Endothelial cell of umbilical vein (primary cell): Measurements from ENCODE around the gene MTMR3. TPM values are rescaled to one million over a fixed set of nuclear protein-coding genes. Genes with fewer than 3 reads are reported as not detected.

Source experiments
- BruUV-seq: library from RNA; stranded (reverse); fragments of 400-500 nt; replicated peaks from 2 replicates; lab custom pipeline; 2021; lab: Mats Ljungman, UMichigan
- CTCF ChIA-PET: fragments of 300-600, 350-600 bp; sonication (Branson Sonifier 250); formaldehyde crosslinking; loops from one replicate; lab custom pipeline; 2021; ENCODE audit warnings: antibody characterized with exemption, inconsistent platforms; lab: Charles Lee
- POLR2A ChIA-PET: fragments of 300-600, 350-600 bp; sonication (Branson Sonifier 250); formaldehyde crosslinking; loops from one replicate; lab custom pipeline; 2021; ENCODE audit warnings: antibody characterized with exemption, inconsistent platforms; lab: Charles Lee
- DNase-seq: peaks from one replicate; pipeline ENCODE4 v3.0.0-alpha.2; 2011; ENCODE audit warnings: low read depth, low spot score
- FAIRE-seq: peaks from 2 replicates; lab custom pipeline; 2011; peaks lifted over from hg19 to GRCh38; lab: Jason Lieb, UNC
- H2AFZ ChIP-seq: 2 replicates; pipeline ENCODE4 v1.6.0; 2012; ENCODE audit warnings: low read depth, low read length, control low read depth, inconsistent platforms
- H3K27ac ChIP-seq: 2 replicates; pipeline ENCODE4 v1.5.1; 2011; ENCODE audit warnings: low read depth, mild to moderate bottlenecking, control low read depth, low read length, moderate library complexity; ENCODE audit not compliant: insufficient read depth
- H3K27me3 ChIP-seq, 2 experiments: 2 replicates each; pipeline versions ENCODE4 v1.6.0 to v1.6.1; 2011; ENCODE audit warnings: low read length in 2 of 2, mixed read lengths in 1 of 2; ENCODE audit not compliant: control insufficient read depth in 2 of 2, insufficient read depth in 2 of 2
- H3K36me3 ChIP-seq, 2 experiments: 2 replicates in 1 of 2; 3 replicates in 1 of 2; pipeline ENCODE4 v1.5.1; 2011; ENCODE audit warnings: low read length in 2 of 2, mild to moderate bottlenecking in 1 of 2, moderate library complexity in 1 of 2; ENCODE audit not compliant: control insufficient read depth in 2 of 2, insufficient read depth in 2 of 2; ENCODE audit errors: extremely low read depth in 1 of 2
- H3K4me1 ChIP-seq: 3 replicates; pipeline ENCODE4 v1.5.1; 2011; ENCODE audit warnings: mild to moderate bottlenecking, low read length; ENCODE audit not compliant: control insufficient read depth, insufficient read depth; ENCODE audit errors: extremely low read depth
- H3K4me2 ChIP-seq: 2 replicates; pipeline ENCODE4 v1.6.1; 2011; ENCODE audit warnings: low read length, control low read depth, mixed read lengths; ENCODE audit not compliant: insufficient read depth
- H3K4me3 ChIP-seq, 3 experiments: fragments of 200-600 bp in 1 of 3; sonication (generic), shearing (Covaris generic) in 1 of 3; replicated peaks in 1 of 3; 2 replicates each; pipeline ENCODE4 v1.5.1; 2011 to 2016; ENCODE audit warnings: control low read depth in 3 of 3, low read length in 3 of 3, mild to moderate bottlenecking in 2 of 3, inconsistent platforms in 1 of 3, low read depth in 1 of 3, moderate library complexity in 1 of 3; ENCODE audit not compliant: insufficient read depth in 1 of 3
- H3K79me2 ChIP-seq: 2 replicates; pipeline ENCODE4 v1.6.0; 2012; ENCODE audit warnings: low read length, inconsistent platforms; ENCODE audit not compliant: control insufficient read depth, insufficient read depth
- H3K9ac ChIP-seq: replicated peaks from 2 replicates; pipeline ENCODE3; 2011; ENCODE audit warnings: low read length, control low read depth; ENCODE audit not compliant: insufficient read depth; ENCODE audit errors: extremely low read depth
- H3K9me1 ChIP-seq: replicated peaks from 3 replicates; pipeline ENCODE4 v1.6.0; 2011; ENCODE audit warnings: mild to moderate bottlenecking, low read length; ENCODE audit not compliant: control insufficient read depth, insufficient read depth; ENCODE audit errors: extremely low read depth
- H3K9me3 ChIP-seq: replicated peaks from 2 replicates; pipeline ENCODE4 v1.5.1; 2012; ENCODE audit warnings: low read length, inconsistent platforms; ENCODE audit not compliant: control insufficient read depth, insufficient read depth
- H4K20me1 ChIP-seq: replicated peaks from 2 replicates; pipeline ENCODE3; 2011; ENCODE audit warnings: mild to moderate bottlenecking, low read length; ENCODE audit not compliant: control insufficient read depth, insufficient read depth; ENCODE audit errors: extremely low read depth
- CTCF ChIP-seq, 2 donors: IDR thresholded peaks; 1 replicate in 1 of 2; 2 replicates in 1 of 2; pipeline ENCODE4 v1.5.1; 2011; ENCODE audit warnings: low read length in 2 of 2, mild to moderate bottlenecking in 2 of 2, moderate library complexity in 2 of 2, control low read depth in 1 of 2, inconsistent platforms in 1 of 2, low read depth in 1 of 2; ENCODE audit not compliant: insufficient read depth in 1 of 2; ENCODE audit errors: extremely low read depth in 1 of 2
- EZH2 ChIP-seq: IDR thresholded peaks from 2 replicates; pipeline ENCODE4 v1.6.1; 2012; ENCODE audit warnings: borderline replicate concordance, low read depth, mild to moderate bottlenecking, moderate library complexity, low read length, inconsistent platforms; ENCODE audit not compliant: severe bottlenecking
- FOS ChIP-seq: IDR thresholded peaks from 2 replicates; pipeline ENCODE4 v1.6.1; 2011; ENCODE audit warnings: mild to moderate bottlenecking, low read length, moderate library complexity, borderline replicate concordance; ENCODE audit not compliant: insufficient read depth
- GATA2 ChIP-seq: IDR thresholded peaks from 2 replicates; pipeline ENCODE4 v1.7.0; 2011; ENCODE audit warnings: low read depth, mild to moderate bottlenecking, moderate library complexity, mixed read lengths, low read length; ENCODE audit not compliant: insufficient read length, insufficient read depth
- JUN ChIP-seq: IDR thresholded peaks from 2 replicates; pipeline ENCODE4 v1.6.1; 2011; ENCODE audit warnings: borderline replicate concordance, low read depth; ENCODE audit not compliant: insufficient read length, insufficient read depth
- MYC ChIP-seq: IDR thresholded peaks from one replicate; pipeline ENCODE4 v1.6.1; 2011; ENCODE audit warnings: mild to moderate bottlenecking, low read depth, low read length
- POLR2A ChIP-seq: IDR thresholded peaks from 2 replicates; pipeline ENCODE4 v1.6.1; 2012; ENCODE audit warnings: low read depth, mild to moderate bottlenecking, control low read depth, low read length
- POLR2AphosphoS5 ChIP-seq: IDR thresholded peaks from 2 replicates; pipeline ENCODE4 v1.6.1; 2012; ENCODE audit warnings: low read depth, mild to moderate bottlenecking, control low read depth, low read length, moderate library complexity; ENCODE audit not compliant: insufficient read depth
- dilution Hi-C: fragments of 300-500 bp; cut with MboI; formaldehyde crosslinking; loops from one replicate; pipeline ENCODE4 v1.15.0; 2019; ENCODE audit warnings: low sequenced_read_pairs; ENCODE audit not compliant: extremely low pct_ligation_motif_present
- intact Hi-C: fragments of 100-400 bp; cut with micrococcal nuclease; formaldehyde crosslinking; loops from one replicate; pipeline ENCODE4 v1.10.0; 2022
- polyA plus RNA-seq, 4 experiments: library from polyadenylated mRNA; depleted of rRNA in 3 of 4; stranded (reverse) in 3 of 4; unstranded in 1 of 4; fragments of >200 nt; gene quantifications; 2 replicates each; pipeline versions ENCODE4 v1.2.1 to v1.2.3, GENCODE V29; 2011 to 2012; ENCODE audit warnings: missing spikeins in 1 of 4
- total RNA-seq: library from RNA; stranded (reverse); gene quantifications from 2 replicates; pipeline ENCODE4 v1.2.3, GENCODE V29; 2021
- TF ChIP-seq, protein P1 (sequence below): IDR thresholded peaks from 2 replicates; pipeline ENCODE4 v1.6.1; 2011; ENCODE audit not compliant: insufficient read depth, insufficient read length

MTMR3 gene
- total and polyA plus RNA-seq, 2 donors (not counting 3 experiments of a cell fraction or from before 2014, with no cell fraction given) = 30.1 to 36.5 TPM

- CTCF ChIA-PET = interaction anchor here (0.9 to 1.7 kb wide), 4 partner anchors 13 to 45 kb away, joined by 3 to 5 read pairs (median 4); no protein-coding TSS in a partner anchor
- FAIRE-seq (peak; percentile 26), DNase-seq (peak; percentile 16)
- dilution Hi-C loops (no loop called here), intact Hi-C loops (no loop called here)
- no peaks in the 10 kb centered on the region for H4K20me1 ChIP-seq
- no peak for TF ChIP-seq POLR2AphosphoS5
- no peak for TF ChIP-seq MYC
- no peak for TF ChIP-seq JUN
- TF ChIP-seq, protein P1, sequence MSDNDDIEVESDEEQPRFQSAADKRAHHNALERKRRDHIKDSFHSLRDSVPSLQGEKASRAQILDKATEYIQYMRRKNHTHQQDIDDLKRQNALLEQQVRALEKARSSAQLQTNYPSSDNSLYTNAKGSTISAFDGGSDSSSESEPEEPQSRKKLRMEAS = no peak
- TF ChIP-seq GATA2 = no peak
- TF ChIP-seq POLR2A = no peak
- TF ChIP-seq EZH2 = no peak
- TF ChIP-seq FOS = no peak
- no peak for TF ChIP-seq CTCF (IDR thresholded peaks at IDR 0.05; ENCODE audit: extremely low read depth in 1 of 2, insufficient read depth in 1 of 2, low read depth in 1 of 2, low read length in 2 of 2)
- no peak overlapping the region for H3K4me3 ChIP-seq
- no peaks in the 10 kb centered on the region for H3K36me3 ChIP-seq
- BruUV-seq = no TSS peak
- H3K27me3 ChIP-seq = no peaks in the 10 kb centered on the region
- no peaks in the 10 kb centered on the region for H3K9me3 ChIP-seq
- H2AFZ ChIP-seq = no peak overlapping the region
- POLR2A ChIA-PET = no interaction called here
- H3K4me1 ChIP-seq = peaks cover 26% of the 10 kb centered on the region
- no peak overlapping the region for H3K27ac ChIP-seq
- H3K4me2 ChIP-seq = no peak overlapping the region
- H3K9me1 ChIP-seq = no peaks in the 10 kb centered on the region
- H3K9ac ChIP-seq = no peak overlapping the region
- H3K79me2 ChIP-seq = no peaks in the 10 kb centered on the region
Observed at GRCh38 chr22:30043161-30043560, 160.2 kb downstream of the MTMR3 start.
